NB4 (cell line): Measurements from ENCODE around the gene EMC10.

Source experiments
- POLR2A ChIP-seq: IDR thresholded peaks from 2 replicates; pipeline ENCODE4 v1.6.1; 2011; ENCODE audit warnings: mild to moderate bottlenecking; ENCODE audit not compliant: insufficient read length; ENCODE audit errors: extremely low read depth
- TF ChIP-seq, protein P1 (sequence below): IDR thresholded peaks from one replicate; pipeline ENCODE4 v1.5.1; 2012; ENCODE audit warnings: low read depth, low read length
- TF ChIP-seq, protein P2 (sequence below): IDR thresholded peaks from 2 replicates; pipeline ENCODE4 v1.6.1; 2011; ENCODE audit warnings: low read depth, low read length

DNA sequence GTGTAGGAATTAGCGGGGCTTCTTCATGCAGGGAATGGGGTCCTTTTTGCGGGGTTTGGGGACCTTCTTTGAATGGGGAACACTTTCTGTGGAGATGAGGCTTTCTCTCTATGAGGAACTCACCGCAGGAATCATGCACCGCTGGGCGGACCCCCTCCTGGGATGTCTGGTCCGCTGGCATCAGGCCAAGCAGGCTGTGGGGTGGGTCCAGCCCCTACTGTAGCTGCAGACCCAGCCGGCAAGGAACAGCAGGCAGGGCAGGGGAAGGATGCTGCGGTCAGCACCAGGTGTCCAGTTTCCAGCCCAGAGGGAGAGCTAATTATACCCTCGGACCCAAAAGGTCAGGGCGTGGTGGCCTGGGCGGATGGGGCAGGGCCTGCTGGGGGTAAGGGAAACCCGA lies 41.8 kb upstream of the EMC10 start:
- TF ChIP-seq POLR2A: no peak
- TF ChIP-seq, protein P1, sequence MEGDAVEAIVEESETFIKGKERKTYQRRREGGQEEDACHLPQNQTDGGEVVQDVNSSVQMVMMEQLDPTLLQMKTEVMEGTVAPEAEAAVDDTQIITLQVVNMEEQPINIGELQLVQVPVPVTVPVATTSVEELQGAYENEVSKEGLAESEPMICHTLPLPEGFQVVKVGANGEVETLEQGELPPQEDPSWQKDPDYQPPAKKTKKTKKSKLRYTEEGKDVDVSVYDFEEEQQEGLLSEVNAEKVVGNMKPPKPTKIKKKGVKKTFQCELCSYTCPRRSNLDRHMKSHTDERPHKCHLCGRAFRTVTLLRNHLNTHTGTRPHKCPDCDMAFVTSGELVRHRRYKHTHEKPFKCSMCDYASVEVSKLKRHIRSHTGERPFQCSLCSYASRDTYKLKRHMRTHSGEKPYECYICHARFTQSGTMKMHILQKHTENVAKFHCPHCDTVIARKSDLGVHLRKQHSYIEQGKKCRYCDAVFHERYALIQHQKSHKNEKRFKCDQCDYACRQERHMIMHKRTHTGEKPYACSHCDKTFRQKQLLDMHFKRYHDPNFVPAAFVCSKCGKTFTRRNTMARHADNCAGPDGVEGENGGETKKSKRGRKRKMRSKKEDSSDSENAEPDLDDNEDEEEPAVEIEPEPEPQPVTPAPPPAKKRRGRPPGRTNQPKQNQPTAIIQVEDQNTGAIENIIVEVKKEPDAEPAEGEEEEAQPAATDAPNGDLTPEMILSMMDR: no peak
- TF ChIP-seq, protein P2, sequence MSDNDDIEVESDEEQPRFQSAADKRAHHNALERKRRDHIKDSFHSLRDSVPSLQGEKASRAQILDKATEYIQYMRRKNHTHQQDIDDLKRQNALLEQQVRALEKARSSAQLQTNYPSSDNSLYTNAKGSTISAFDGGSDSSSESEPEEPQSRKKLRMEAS: no peak
